ENCODE results near the gene GPR107.

- TF ChIP-seq SUZ12 (IDR thresholded peaks at IDR 0.05; ENCODE audit: extremely low read depth, insufficient read depth, insufficient read length), result no peak
- TF ChIP-seq YY1 (IDR thresholded peaks at IDR 0.05; ENCODE audit: insufficient read depth, insufficient read length), result no peak
- TF ChIP-seq ZNF274 (IDR thresholded peaks at IDR 0.05; ENCODE audit: low read depth, low read length), result no peak
These were observed 87.0 kb downstream of the GPR107 start for GRCh38 chr9:130140706-130141105.

Measured in NT2/D1 (cell line).